Neural progenitor cell (in vitro differentiated cells): ENCODE data around the gene NPC2.

ENCODE experiments used
- CTCF ChIP-seq: fragments of 200-600 bp; sonication (generic); IDR thresholded peaks from 2 replicates; pipeline ENCODE4 v1.5.1; 2017; ENCODE audit warnings: antibody characterized with exemption, mild to moderate bottlenecking
- EZH2 ChIP-seq: fragments of 200-600 bp; sonication (generic); IDR thresholded peaks from 2 replicates; pipeline ENCODE4 v1.6.1; 2017; ENCODE audit warnings: antibody characterized with exemption, mild to moderate bottlenecking, moderate library complexity

GRCh38 chr14:74505831-74506230, 12.7 kb upstream of the NPC2 start:
- no peak for TF ChIP-seq CTCF
- TF ChIP-seq EZH2: no peak
